ENCODE data around the gene CDKAL1.

- TF ChIP-seq POLR2A (IDR thresholded peaks at IDR 0.05), result no peak
- TF ChIP-seq CTCF (IDR thresholded peaks at IDR 0.05), result no peak
Observed at GRCh38 chr6:21099338-21100314, 565.4 kb downstream of the CDKAL1 start.

Measured in tibial nerve (tissue), 3 donors.